ENCODE results near the gene CCN5. TPM values are rescaled to one million over a fixed set of nuclear protein-coding genes. Genes with fewer than 3 reads are reported as not detected.
A peak's percentile ranks its signal among the peaks of the same experiment; 100 is the strongest.

The CCN5 gene, protein sequence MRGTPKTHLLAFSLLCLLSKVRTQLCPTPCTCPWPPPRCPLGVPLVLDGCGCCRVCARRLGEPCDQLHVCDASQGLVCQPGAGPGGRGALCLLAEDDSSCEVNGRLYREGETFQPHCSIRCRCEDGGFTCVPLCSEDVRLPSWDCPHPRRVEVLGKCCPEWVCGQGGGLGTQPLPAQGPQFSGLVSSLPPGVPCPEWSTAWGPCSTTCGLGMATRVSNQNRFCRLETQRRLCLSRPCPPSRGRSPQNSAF
- total RNA-seq (2016; rRNA removed; fragmentation: Illumina TruSeq; extraction: Trizol) (not detected in 2 replicates), polyA plus RNA-seq (2011; rRNA removed) (0.12 and 0.17 TPM in 2 replicates), polyA minus RNA-seq (2011; rRNA and poly(A)+ RNA removed; ENCODE audit: low replicate concordance) (0.08 and 46.2 TPM in 2 replicates), Bru-seq, nascent RNA (not detected), BruChase-seq, experiment 1, labeled RNA remaining after a 6-hour chase (percentile 12 among the genes with signal in this experiment), BruChase-seq, experiment 2, labeled RNA remaining after a 2-hour chase (percentile 7 among the genes with signal in this experiment)
- not detected in 2 replicates for total RNA-seq (2016; cell fraction: cytosol; rRNA removed; fragmentation: Illumina TruSeq; extraction: Trizol; ENCODE audit: low read depth)
- total RNA-seq (2016; cell fraction: insoluble cytoplasmic fraction; rRNA removed; fragmentation: Illumina TruSeq; extraction: Trizol), result not detected in 2 replicates
- total RNA-seq (2016; cell fraction: membrane; rRNA removed; fragmentation: Illumina TruSeq; extraction: Trizol), result not detected in 2 replicates
- total RNA-seq (2016; cell fraction: nucleus; rRNA removed; fragmentation: Illumina TruSeq; extraction: Trizol), result not detected in 2 replicates
- 0.12 and 0.31 TPM in 2 replicates for polyA plus RNA-seq (2011; cell fraction: cytosol; rRNA removed)
- polyA plus RNA-seq (2011; cell fraction: nucleus; rRNA removed), result 0.12 and 0.23 TPM in 2 replicates
- polyA plus RNA-seq (2012), result not detected in 2 replicates
- polyA plus RNA-seq (2016; cell fraction: cytosol; fragmentation: Illumina TruSeq; extraction: Trizol; ENCODE audit: low read depth), result not detected in 2 replicates
- not detected in 2 replicates for polyA plus RNA-seq (2016; cell fraction: insoluble cytoplasmic fraction; fragmentation: Illumina TruSeq; extraction: Trizol; ENCODE audit: low read depth)
- polyA plus RNA-seq (2016; cell fraction: membrane; fragmentation: Illumina TruSeq; extraction: Trizol; ENCODE audit: low read depth), result not detected in 2 replicates
- not detected in 2 replicates for polyA plus RNA-seq (2016; cell fraction: nucleus; fragmentation: Illumina TruSeq; extraction: Trizol; ENCODE audit: insufficient read depth, low read depth)
- 1.5 and 3.3 TPM in 2 replicates for polyA minus RNA-seq (2011; cell fraction: cytosol; rRNA and poly(A)+ RNA removed)
- polyA minus RNA-seq (2011; cell fraction: nucleus; rRNA and poly(A)+ RNA removed), result 1.1 and 1.7 TPM in 2 replicates
- long read RNA-seq, experiment 1, result 0 reads
- long read RNA-seq, experiment 2, result 0 reads

DNA sequence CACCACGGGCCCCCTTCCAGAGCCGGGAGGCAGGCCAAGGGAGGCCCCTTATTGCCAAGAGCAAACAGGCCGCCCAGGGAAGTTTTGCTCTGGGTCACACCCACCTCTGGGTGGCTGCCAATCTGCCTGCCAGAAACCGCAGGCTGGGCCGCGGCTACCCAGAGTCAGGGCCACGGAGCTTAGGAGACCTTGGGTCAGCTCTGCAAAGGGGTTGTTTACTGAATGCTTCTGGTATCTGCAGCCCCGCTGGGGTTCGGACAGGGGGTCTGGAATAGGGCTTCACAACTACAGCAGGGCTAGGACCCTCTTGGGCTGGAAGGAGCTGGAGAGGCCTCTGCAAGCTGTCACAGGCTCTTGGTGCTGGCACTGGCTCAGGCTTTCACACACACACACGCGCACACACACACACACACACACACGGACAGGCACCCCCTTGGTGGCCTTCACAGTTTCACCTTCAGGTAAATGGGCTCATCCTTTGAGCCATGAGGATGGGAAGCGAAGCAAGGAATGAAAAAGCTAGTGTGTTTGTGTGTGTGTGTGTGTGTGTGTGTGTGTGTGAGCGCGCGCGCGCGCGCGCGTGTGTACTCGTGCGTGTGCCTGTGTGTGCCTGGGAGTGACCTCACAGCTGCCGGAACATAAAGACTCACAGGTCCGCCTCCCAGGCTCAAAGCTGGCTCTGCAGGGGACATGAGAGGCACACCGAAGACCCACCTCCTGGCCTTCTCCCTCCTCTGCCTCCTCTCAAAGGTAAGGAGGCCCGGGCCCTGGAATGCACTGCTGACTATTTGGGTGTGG lies at the start of gene CCN5:
Gene CCN5 (plus strand): TSS at position 669 of the 798 bp plus-strand sequence. CDS start 22 bp downstream, at position 691.
- ATAC-seq, result peak; percentile 78
- Histone ChIP-seq H3K9ac (ENCODE audit: insufficient read depth, low read depth, low read length) (no peak within 1 kb of the TSS), H3K27ac (ENCODE audit: extremely low read length, insufficient read depth, low read length) (no peak within 1 kb of the TSS), H3K27me3 (ENCODE audit: control insufficient read depth in 1 of 2, insufficient read depth in 2 of 2, low read length in 2 of 2) (peaks cover 5 to 39% of the 10 kb centered on the region in 2 experiments; a peak in 3 of 5 replicates), H3K79me2 (ENCODE audit: insufficient read depth, low read length) (no peaks in the 10 kb centered on the region), H3K4me1 (ENCODE audit: insufficient read depth, low read length) (peaks cover 18% of the 10 kb centered on the region), H4K20me1 (ENCODE audit: insufficient read depth, low read length) (no peaks in the 10 kb centered on the region), H2AFZ (ENCODE audit: low read length) (no peak within 1 kb of the TSS), H3K4me3 (replicated peaks in 1 of 3; ENCODE audit: insufficient read depth in 1 of 3, low read depth in 2 of 3, low read length in 3 of 3) (peak within 1 kb of the TSS in 1 of 3 experiments; percentile 21; a peak in 1 of 6 replicates), H3K9me3 (ENCODE audit: low read length) (no peaks in the 10 kb centered on the region), H3K36me3 (replicated peaks in 1 of 2; ENCODE audit: control insufficient read depth in 1 of 2, insufficient read depth in 2 of 2, low read length in 2 of 2) (no peaks in the 10 kb centered on the region), H3K4me2 (ENCODE audit: low read depth, low read length) (peak within 1 kb of the TSS; percentile 33)
- in situ Hi-C loops (cut with HindIII; ENCODE audit: extremely low pct_ligation_motif_present, low pct_unique_long_range_greater_than_20kb) (no loop called here), intact Hi-C loops (cut with micrococcal nuclease; ENCODE audit: unreplicated experiment) (no loop called here)
- FAIRE-seq, result peak; percentile 26
- 41% methylated on average over 23 of the region's 28 CpGs for WGBS (ENCODE audit: low lambda C conversion rate)
- ChIA-PET POLR2A (interaction anchor here (1.0 kb wide), 1 partner anchor 17 kb away, joined by 4 read pairs; no protein-coding TSS in a partner anchor), CTCF (ENCODE audit: low intra/inter-chr PET ratio, low total read pairs) (no interaction called here)
- no TSS peak for BruUV-seq (replicated peaks)
- DNase-seq (ENCODE audit: low spot score), result peak; percentile 68
- TF ChIP-seq FOXK1 (CRISPR knock-in tag; IDR thresholded peaks at IDR 0.05; ENCODE audit: borderline replicate concordance, low read depth) (no peak; the same call in 1 of the 2 replicates), ZMYM2 (CRISPR knock-in tag; IDR thresholded peaks at IDR 0.05) (0 out of 2 replicates have a peak, but pooled peaks have one; percentile 23), RBAK (CRISPR knock-in tag; IDR thresholded peaks at IDR 0.05) (no peak), FOSL2 (CRISPR knock-in tag; IDR thresholded peaks at IDR 0.05) (peak; percentile 4; the same call in 1 of the 2 replicates), THRA (CRISPR knock-in tag; IDR thresholded peaks at IDR 0.05; ENCODE audit: borderline replicate concordance) (0 out of 2 replicates have a peak, but pooled peaks have one; percentile 21), ZNF562 (CRISPR knock-in tag; IDR thresholded peaks at IDR 0.05; ENCODE audit: borderline replicate concordance) (no peak), RARA (CRISPR knock-in tag; IDR thresholded peaks at IDR 0.05) (peak; percentile 43; the same call in 1 of the 2 replicates), FOXA1 (IDR thresholded peaks at IDR 0.05) (no peak), FOXA1 (CRISPR knock-in tag; IDR thresholded peaks at IDR 0.05) (peak; percentile 55), ZNF644 (CRISPR knock-in tag; IDR thresholded peaks at IDR 0.05; ENCODE audit: low read depth) (0 out of 2 replicates have a peak, but pooled peaks have one; percentile 31)
- TF ChIP-seq, protein P1, sequence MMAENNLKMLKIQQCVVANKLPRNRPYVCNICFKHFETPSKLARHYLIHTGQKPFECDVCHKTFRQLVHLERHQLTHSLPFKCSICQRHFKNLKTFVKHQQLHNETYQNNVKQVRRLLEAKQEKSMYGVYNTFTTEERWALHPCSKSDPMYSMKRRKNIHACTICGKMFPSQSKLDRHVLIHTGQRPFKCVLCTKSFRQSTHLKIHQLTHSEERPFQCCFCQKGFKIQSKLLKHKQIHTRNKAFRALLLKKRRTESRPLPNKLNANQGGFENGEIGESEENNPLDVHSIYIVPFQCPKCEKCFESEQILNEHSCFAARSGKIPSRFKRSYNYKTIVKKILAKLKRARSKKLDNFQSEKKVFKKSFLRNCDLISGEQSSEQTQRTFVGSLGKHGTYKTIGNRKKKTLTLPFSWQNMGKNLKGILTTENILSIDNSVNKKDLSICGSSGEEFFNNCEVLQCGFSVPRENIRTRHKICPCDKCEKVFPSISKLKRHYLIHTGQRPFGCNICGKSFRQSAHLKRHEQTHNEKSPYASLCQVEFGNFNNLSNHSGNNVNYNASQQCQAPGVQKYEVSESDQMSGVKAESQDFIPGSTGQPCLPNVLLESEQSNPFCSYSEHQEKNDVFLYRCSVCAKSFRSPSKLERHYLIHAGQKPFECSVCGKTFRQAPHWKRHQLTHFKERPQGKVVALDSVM (CRISPR knock-in tag; IDR thresholded peaks at IDR 0.05), result peak; percentile 57; the same call in 1 of the 2 replicates
